ENCODE measurements around the gene SOD3. TPM values are rescaled to one million over a fixed set of nuclear protein-coding genes. Genes with fewer than 3 reads are reported as not detected.

The SOD3 gene
- total and polyA plus RNA-seq, 9 of the 15 experiments (the other 6 are each of a cell fraction or from before 2014, with no cell fraction given) = 0.10 to 0.31 (median 0.24) TPM; not detected in 6

GRCh38 chr4:24772061-24772705 is 23.2 kb upstream of the SOD3 start:
- FAIRE-seq = no peak
- ChIA-PET POLR2A (no interaction called here), CTCF (ENCODE audit: low intra/inter-chr PET ratio) (no interaction called here)
- Histone ChIP-seq H3K36me3 (ENCODE audit: control insufficient read depth, insufficient read depth, low read length) (no peaks in the 10 kb centered on the region), H4K20me1 (replicated peaks; ENCODE audit: control insufficient read depth, insufficient read depth, low read length) (no peaks in the 10 kb centered on the region), H3K4me1 (replicated peaks in 1 of 2; ENCODE audit: control insufficient read depth in 2 of 2, insufficient read depth in 2 of 2, low read length in 2 of 2) (no peaks in the 10 kb centered on the region), H3K79me2 (ENCODE audit: control insufficient read depth, insufficient read depth, low read length) (no peaks in the 10 kb centered on the region), H3K4me2 (ENCODE audit: insufficient read depth, low read length) (no peak overlapping the region), H3K27me3 (ENCODE audit: control insufficient read depth in 2 of 2, insufficient read depth in 2 of 2, low read length in 2 of 2) (no peaks in the 10 kb centered on the region), H3K9me3 (replicated peaks; ENCODE audit: control insufficient read depth, insufficient read depth, low read depth, low read length) (no peaks in the 10 kb centered on the region), H3K9me1 (ENCODE audit: control insufficient read depth, insufficient read depth, low read length) (no peaks in the 10 kb centered on the region), H3K9ac (ENCODE audit: insufficient read depth in 1 of 2, low read depth in 2 of 2, low read length in 2 of 2) (no peak overlapping the region), H3K4me3 (no peak overlapping the region), H3K27ac (ENCODE audit: extremely low read depth, low read depth, low read length) (no peak overlapping the region), H2AFZ (ENCODE audit: low read depth, low read length) (no peak overlapping the region)
- no peak for ATAC-seq
- in situ Hi-C loops (cut with MboI) = no loop called here
- 0% methylated on average over 4 of the region's 5 CpGs for WGBS (ENCODE audit: insufficient coverage, low coverage, missing lambda C conversion rate)
- DNase-seq (ENCODE audit: extremely low read depth in 1 of 4, low spot score in 3 of 4) = no peak
- intact Hi-C loops (cut with micrococcal nuclease) = no loop called here
- no TSS peak for BruUV-seq (replicated peaks)
- TF ChIP-seq TEAD2 (tag; IDR thresholded peaks at IDR 0.05) = no peak
- TF ChIP-seq ARID4B (CRISPR knock-in tag; IDR thresholded peaks at IDR 0.05) = no peak
- TF ChIP-seq E2F1 (CRISPR knock-in tag; IDR thresholded peaks at IDR 0.05) = no peak
- no peak for TF ChIP-seq NR3C1 (CRISPR knock-in tag; IDR thresholded peaks at IDR 0.05)
- TF ChIP-seq NFIX (CRISPR knock-in tag; IDR thresholded peaks at IDR 0.05; ENCODE audit: low read depth) = no peak
- no peak for TF ChIP-seq SRSF7 (optimal IDR thresholded peaks at IDR 0.05; ENCODE audit: low read depth, low read length)
- TF ChIP-seq TAL1 (IDR thresholded peaks at IDR 0.05) = no peak
- TF ChIP-seq ZBTB11 (CRISPR knock-in tag; IDR thresholded peaks at IDR 0.05) = no peak

Measured in K562 (cell line).